SJSA1 (cell line): Measurements from ENCODE around the gene TLL1. TPM values are rescaled to one million over a fixed set of nuclear protein-coding genes. Genes with fewer than 3 reads are reported as not detected.

Experiments used
- DNase-seq, 2 experiments: peaks; one replicate each; pipeline ENCODE4 v3.0.0-alpha.2; 2015 to 2020; ENCODE audit warnings: low spot score in 2 of 2, low read depth in 1 of 2
- H3K27ac ChIP-seq: fragments of 250-450 bp; sonication (Bioruptor Pico); 2 replicates; pipeline ENCODE4 v1.5.1; 2020; ENCODE audit warnings: mild to moderate bottlenecking, moderate library complexity
- H3K27me3 ChIP-seq: fragments of 250-450 bp; sonication (Bioruptor Pico); replicated peaks from 2 replicates; pipeline ENCODE4 v1.5.1; 2020; ENCODE audit warnings: mild to moderate bottlenecking, moderate library complexity
- H3K36me3 ChIP-seq: fragments of 250-450 bp; sonication (Bioruptor Pico); 2 replicates; pipeline ENCODE4 v1.5.1; 2020; ENCODE audit warnings: mild to moderate bottlenecking
- H3K4me1 ChIP-seq: fragments of 250-450 bp; sonication (Bioruptor Pico); replicated peaks from 2 replicates; pipeline ENCODE4 v1.6.1; 2021; ENCODE audit warnings: mild to moderate bottlenecking
- H3K4me3 ChIP-seq: fragments of 250-450 bp; sonication (Bioruptor Pico); 2 replicates; pipeline ENCODE4 v1.5.1; 2020; ENCODE audit warnings: mild to moderate bottlenecking
- H3K9me3 ChIP-seq: fragments of 250-450 bp; sonication (Bioruptor Pico); replicated peaks from 2 replicates; pipeline ENCODE4 v1.5.1; 2020; ENCODE audit warnings: mild to moderate bottlenecking
- total RNA-seq: library from RNA; depleted of rRNA; stranded (reverse); fragments of >200 nt; shearing (Covaris generic); gene quantifications from 2 replicates; pipeline ENCODE4 v1.2.3, GENCODE V29; 2014; rRNA removed

The TLL1 gene
- total RNA-seq, result not detected in 2 replicates

- Histone ChIP-seq H3K27ac (no peak within 1 kb of the TSS), H3K4me3 (peak within 1 kb of the TSS; percentile 16; the same call in 1 of the 2 replicates), H3K36me3 (no peaks in the 10 kb centered on the region), H3K4me1 (peaks cover 7% of the 10 kb centered on the region), H3K9me3 (no peaks in the 10 kb centered on the region), H3K27me3 (peaks cover 49% of the 10 kb centered on the region)
- DNase-seq, result peak in 1 of 2 experiments; percentile 8
These were observed at the start of gene TLL1 for GRCh38 chr4:165872461-165873297. TLL1 (plus strand) TSS chr4:165873237; CDS start chr4:165873905, 668 bp downstream.

- DNase-seq, result no peak
- Histone ChIP-seq H3K4me3 (no peak overlapping the region), H3K9me3 (no peaks in the 10 kb centered on the region), H3K4me1 (no peaks in the 10 kb centered on the region), H3K27ac (no peak overlapping the region), H3K36me3 (no peaks in the 10 kb centered on the region), H3K27me3 (no peaks in the 10 kb centered on the region)
These were observed 46.9 kb upstream of the TLL1 start for GRCh38 chr4:165826166-165826565.

GRCh38 chr4:165827018-165827417 lies 46.0 kb upstream of the TLL1 start:
- no peak for DNase-seq
- Histone ChIP-seq H3K27ac (no peak overlapping the region), H3K27me3 (no peaks in the 10 kb centered on the region), H3K36me3 (no peaks in the 10 kb centered on the region), H3K4me1 (no peaks in the 10 kb centered on the region), H3K9me3 (no peaks in the 10 kb centered on the region), H3K4me3 (no peak overlapping the region)

GRCh38 chr4:165828928-165829327 lies 44.1 kb upstream of the TLL1 start:
- no peak overlapping the region for H3K27ac ChIP-seq
- H3K4me3 ChIP-seq, result no peak overlapping the region
- no peaks in the 10 kb centered on the region for H3K9me3 ChIP-seq
- no peak for DNase-seq
- no peaks in the 10 kb centered on the region for H3K4me1 ChIP-seq
- H3K27me3 ChIP-seq, result no peaks in the 10 kb centered on the region
- no peaks in the 10 kb centered on the region for H3K36me3 ChIP-seq

GRCh38 chr4:165834116-165834515 lies 38.9 kb upstream of the TLL1 start:
- Histone ChIP-seq H3K36me3 (no peaks in the 10 kb centered on the region), H3K4me1 (no peaks in the 10 kb centered on the region), H3K4me3 (no peak overlapping the region), H3K27ac (no peak overlapping the region), H3K9me3 (no peaks in the 10 kb centered on the region), H3K27me3 (no peaks in the 10 kb centered on the region)
- no peak for DNase-seq

- no peaks in the 10 kb centered on the region for H3K4me1 ChIP-seq
- DNase-seq, result no peak
- H3K36me3 ChIP-seq, result no peaks in the 10 kb centered on the region
- no peak overlapping the region for H3K27ac ChIP-seq
- no peaks in the 10 kb centered on the region for H3K9me3 ChIP-seq
- H3K27me3 ChIP-seq, result no peaks in the 10 kb centered on the region
- H3K4me3 ChIP-seq, result no peak overlapping the region
These were observed 34.5 kb upstream of the TLL1 start for GRCh38 chr4:165838575-165838974.

- Histone ChIP-seq H3K4me1 (no peaks in the 10 kb centered on the region), H3K4me3 (no peak overlapping the region), H3K36me3 (no peaks in the 10 kb centered on the region), H3K27me3 (no peaks in the 10 kb centered on the region), H3K9me3 (no peaks in the 10 kb centered on the region), H3K27ac (no peak overlapping the region)
- DNase-seq, result no peak
These were observed 33.3 kb upstream of the TLL1 start for GRCh38 chr4:165839615-165840333.

- Histone ChIP-seq H3K4me1 (no peaks in the 10 kb centered on the region), H3K9me3 (no peaks in the 10 kb centered on the region), H3K4me3 (no peak overlapping the region), H3K36me3 (no peaks in the 10 kb centered on the region), H3K27ac (no peak overlapping the region), H3K27me3 (no peaks in the 10 kb centered on the region; the same call in 1 of the 2 replicates)
- DNase-seq, result no peak
These were observed 30.4 kb upstream of the TLL1 start for GRCh38 chr4:165842684-165843083.

GRCh38 chr4:165844161-165844560 lies 28.9 kb upstream of the TLL1 start:
- no peak for DNase-seq
- Histone ChIP-seq H3K4me1 (no peaks in the 10 kb centered on the region), H3K9me3 (no peaks in the 10 kb centered on the region), H3K27me3 (no peaks in the 10 kb centered on the region; the same call in 1 of the 2 replicates), H3K27ac (no peak overlapping the region), H3K36me3 (no peaks in the 10 kb centered on the region), H3K4me3 (no peak overlapping the region)

- Histone ChIP-seq H3K4me3 (no peak overlapping the region), H3K9me3 (no peaks in the 10 kb centered on the region)
These were observed 21.8 kb upstream of the TLL1 start for GRCh38 chr4:165851256-165851655.

GRCh38 chr4:165855191-165855590 lies 17.8 kb upstream of the TLL1 start:
- Histone ChIP-seq H3K27me3 (no peaks in the 10 kb centered on the region), H3K4me1 (no peaks in the 10 kb centered on the region), H3K27ac (no peak overlapping the region), H3K9me3 (no peaks in the 10 kb centered on the region), H3K36me3 (no peaks in the 10 kb centered on the region), H3K4me3 (no peak overlapping the region)
- no peak for DNase-seq

More at GRCh38 chr4:165851256-165851655, 21.8 kb upstream of the TLL1 start:
- no peak for DNase-seq
- Histone ChIP-seq H3K27me3 (no peaks in the 10 kb centered on the region), H3K36me3 (no peaks in the 10 kb centered on the region), H3K27ac (no peak overlapping the region), H3K4me1 (no peaks in the 10 kb centered on the region)

- Histone ChIP-seq H3K36me3 (no peaks in the 10 kb centered on the region), H3K9me3 (no peaks in the 10 kb centered on the region), H3K27me3 (no peaks in the 10 kb centered on the region; the same call in 1 of the 2 replicates), H3K4me3 (no peak overlapping the region), H3K27ac (no peak overlapping the region), H3K4me1 (no peaks in the 10 kb centered on the region)
- no peak for DNase-seq
These were observed 11.7 kb upstream of the TLL1 start for GRCh38 chr4:165861363-165861762.

GRCh38 chr4:165864271-165864670 lies 8.8 kb upstream of the TLL1 start:
- H3K4me3 ChIP-seq, result no peak overlapping the region
- no peak overlapping the region for H3K27ac ChIP-seq
- no peaks in the 10 kb centered on the region for H3K9me3 ChIP-seq
- peaks cover 7% of the 10 kb centered on the region; the same call in 1 of the 2 replicates for H3K27me3 ChIP-seq
- no peaks in the 10 kb centered on the region for H3K36me3 ChIP-seq
- H3K4me1 ChIP-seq, result no peaks in the 10 kb centered on the region
- DNase-seq, result no peak

- Histone ChIP-seq H3K9me3 (no peaks in the 10 kb centered on the region), H3K4me1 (no peaks in the 10 kb centered on the region), H3K27me3 (peaks cover 11% of the 10 kb centered on the region; the same call in 1 of the 2 replicates), H3K36me3 (no peaks in the 10 kb centered on the region), H3K4me3 (no peak overlapping the region), H3K27ac (no peak overlapping the region)
- no peak for DNase-seq
These were observed 6.9 kb upstream of the TLL1 start for GRCh38 chr4:165866019-165866650.
